ENCODE results near the gene GID8. TPM values are rescaled to one million over a fixed set of nuclear protein-coding genes. Genes with fewer than 3 reads are reported as not detected.

GID8 gene
- total RNA-seq, 1 donor from 2014 or later: 35.8 TPM

GRCh38 chr20:62969179-62969760, 31.3 kb downstream of the GID8 start:
- H3K9me3 Mint-ChIP-seq (ENCODE audit: unreplicated experiment): no peaks in the 10 kb centered on the region
- no peak for TF ChIP-seq CTCF (IDR thresholded peaks at IDR 0.05)
- peaks cover 24% of the 10 kb centered on the region for H3K27me3 Mint-ChIP-seq (ENCODE audit: unreplicated experiment)
- H3K4me3 Mint-ChIP-seq (ENCODE audit: unreplicated experiment): no peak overlapping the region
- peaks cover 2% of the 10 kb centered on the region for H3K4me1 Mint-ChIP-seq (ENCODE audit: unreplicated experiment)
- no peaks in the 10 kb centered on the region for H3K36me3 Mint-ChIP-seq (ENCODE audit: unreplicated experiment)
- DNase-seq (ENCODE audit: extremely low spot score, unreplicated experiment): no peak
- H3K27ac Mint-ChIP-seq (ENCODE audit: unreplicated experiment): no peak overlapping the region

- TF ChIP-seq CTCF (IDR thresholded peaks at IDR 0.05): no peak
- peaks cover 2% of the 10 kb centered on the region for H3K4me1 Mint-ChIP-seq (ENCODE audit: unreplicated experiment)
- no peak for DNase-seq (ENCODE audit: extremely low spot score, unreplicated experiment)
- H3K27ac Mint-ChIP-seq (ENCODE audit: unreplicated experiment): no peak overlapping the region
- H3K9me3 Mint-ChIP-seq (ENCODE audit: unreplicated experiment): no peaks in the 10 kb centered on the region
- no peaks in the 10 kb centered on the region for H3K36me3 Mint-ChIP-seq (ENCODE audit: unreplicated experiment)
- peaks cover 24% of the 10 kb centered on the region for H3K27me3 Mint-ChIP-seq (ENCODE audit: unreplicated experiment)
- H3K4me3 Mint-ChIP-seq (ENCODE audit: unreplicated experiment): no peak overlapping the region
Observed at GRCh38 chr20:62969939-62970306, 32.0 kb downstream of the GID8 start.

- Mint-ChIP-seq H3K27ac (ENCODE audit: unreplicated experiment) (no peak overlapping the region), H3K4me3 (ENCODE audit: unreplicated experiment) (no peak overlapping the region), H3K27me3 (ENCODE audit: unreplicated experiment) (peaks cover 24% of the 10 kb centered on the region), H3K9me3 (ENCODE audit: unreplicated experiment) (no peaks in the 10 kb centered on the region), H3K36me3 (ENCODE audit: unreplicated experiment) (no peaks in the 10 kb centered on the region), H3K4me1 (ENCODE audit: unreplicated experiment) (peaks cover 2% of the 10 kb centered on the region)
- no peak for TF ChIP-seq CTCF (IDR thresholded peaks at IDR 0.05)
- no peak for DNase-seq (ENCODE audit: extremely low spot score, unreplicated experiment)
Observed at GRCh38 chr20:62970307-62971210, 32.6 kb downstream of the GID8 start.

GRCh38 chr20:62971211-62971949, 33.4 kb downstream of the GID8 start:
- TF ChIP-seq CTCF (IDR thresholded peaks at IDR 0.05): no peak
- Mint-ChIP-seq H3K36me3 (ENCODE audit: unreplicated experiment) (no peaks in the 10 kb centered on the region), H3K4me3 (ENCODE audit: unreplicated experiment) (no peak overlapping the region), H3K4me1 (ENCODE audit: unreplicated experiment) (peaks cover 2% of the 10 kb centered on the region), H3K27ac (ENCODE audit: unreplicated experiment) (no peak overlapping the region), H3K9me3 (ENCODE audit: unreplicated experiment) (no peaks in the 10 kb centered on the region), H3K27me3 (ENCODE audit: unreplicated experiment) (peaks cover 25% of the 10 kb centered on the region)
- DNase-seq (ENCODE audit: extremely low spot score, unreplicated experiment): no peak

Measured in osteocyte (in vitro differentiated cells).